SIG-M5 (cell line): ENCODE results near the gene KAT6B.

Source experiments
- DNase-seq: peaks from one replicate; lab custom pipeline; 2025; lab: John Stamatoyannopoulos, UW

Gene KAT6B

DNA sequence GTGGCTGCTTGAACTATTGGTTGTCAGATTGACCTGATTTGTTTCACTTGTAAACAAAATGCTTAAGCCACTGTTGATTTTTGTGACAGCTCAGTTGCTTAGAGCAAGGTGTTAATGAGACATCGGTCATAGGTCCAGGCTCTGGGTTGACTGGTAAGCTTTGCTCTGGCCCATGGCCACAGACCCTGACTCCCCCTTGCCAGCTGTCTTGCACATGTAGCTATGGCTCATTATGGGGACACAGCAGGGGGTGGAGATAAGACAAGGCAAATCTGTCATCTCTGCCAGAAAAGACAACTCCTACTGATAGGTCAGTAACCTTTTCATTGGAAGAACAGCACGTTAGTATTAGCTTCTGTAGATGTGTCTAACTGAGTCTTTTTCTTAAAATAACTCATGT, 95.3 kb downstream of the KAT6B start:
- no peak for DNase-seq

DNA sequence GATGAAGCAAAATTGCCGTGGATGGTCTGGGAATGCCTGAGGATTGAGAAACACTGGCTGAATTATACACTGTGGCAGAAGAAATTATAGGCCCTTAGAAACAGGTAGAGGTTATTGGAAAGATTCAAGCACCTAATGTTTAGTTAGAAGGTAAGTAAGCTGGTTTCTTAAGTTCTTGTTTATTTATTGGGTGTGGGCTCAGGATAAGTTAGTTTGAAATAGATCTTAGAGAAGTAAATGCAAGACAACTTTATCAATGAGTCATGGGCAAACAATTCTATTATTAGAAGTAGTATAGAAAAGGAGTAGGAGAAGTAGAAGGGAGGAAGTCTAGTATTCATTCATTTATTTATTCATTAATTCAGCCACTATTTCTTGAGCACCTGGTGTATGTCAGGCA, 96.5 kb downstream of the KAT6B start:
- no peak for DNase-seq

DNA sequence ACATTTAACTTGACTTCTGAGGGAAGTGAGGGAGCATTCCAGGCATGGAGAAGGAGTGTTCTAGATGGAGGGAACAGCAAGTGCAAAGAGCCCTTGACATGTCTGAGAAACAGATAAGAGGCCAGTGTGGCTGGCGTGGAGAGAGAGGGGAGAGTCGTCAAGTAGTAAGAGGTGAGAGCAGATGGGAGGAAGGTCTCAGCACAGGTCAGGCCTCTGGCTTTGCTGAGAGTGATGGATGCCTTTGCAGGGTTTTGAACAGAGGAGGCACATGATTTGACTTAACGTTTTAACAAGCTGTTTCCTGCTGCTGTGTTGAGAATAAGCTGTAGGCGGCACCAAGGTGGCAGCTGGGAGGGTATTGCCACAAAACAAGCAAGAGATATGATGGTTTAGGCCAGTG, 97.2 kb downstream of the KAT6B start:
- no peak for DNase-seq

DNA sequence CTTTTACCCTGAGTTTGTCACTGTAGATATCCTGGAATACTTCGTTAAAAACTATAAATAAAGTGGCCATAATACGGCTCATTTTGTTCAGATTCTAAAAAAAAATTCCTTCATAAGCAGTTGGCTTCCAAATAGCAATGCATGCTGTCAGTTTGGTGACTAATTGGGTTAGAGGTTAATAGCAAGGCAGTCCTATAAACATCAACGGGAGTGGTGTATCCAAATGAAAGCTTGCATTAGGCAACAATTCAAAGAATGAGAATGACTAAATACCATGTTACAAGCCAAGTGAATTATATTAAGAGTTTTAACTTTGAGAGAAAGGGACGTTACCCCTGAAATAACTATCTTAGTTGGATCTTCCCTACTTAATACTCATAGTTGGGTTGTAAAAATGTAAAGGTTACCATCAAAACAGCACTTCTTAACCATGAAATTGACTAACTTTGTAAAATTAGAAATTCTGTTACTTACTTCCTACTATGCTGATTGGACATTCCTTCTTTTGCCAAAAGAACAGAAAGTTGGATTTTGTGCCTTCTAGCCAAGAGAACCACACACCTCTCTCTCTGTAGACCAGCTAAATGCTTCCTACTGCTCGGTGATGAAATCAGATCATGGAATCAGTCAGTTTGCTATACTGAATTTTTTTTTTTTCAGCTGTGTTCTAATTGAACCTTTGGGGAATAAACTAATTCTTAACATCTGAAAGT, 98.0 kb downstream of the KAT6B start:
- DNase-seq = no peak

DNA sequence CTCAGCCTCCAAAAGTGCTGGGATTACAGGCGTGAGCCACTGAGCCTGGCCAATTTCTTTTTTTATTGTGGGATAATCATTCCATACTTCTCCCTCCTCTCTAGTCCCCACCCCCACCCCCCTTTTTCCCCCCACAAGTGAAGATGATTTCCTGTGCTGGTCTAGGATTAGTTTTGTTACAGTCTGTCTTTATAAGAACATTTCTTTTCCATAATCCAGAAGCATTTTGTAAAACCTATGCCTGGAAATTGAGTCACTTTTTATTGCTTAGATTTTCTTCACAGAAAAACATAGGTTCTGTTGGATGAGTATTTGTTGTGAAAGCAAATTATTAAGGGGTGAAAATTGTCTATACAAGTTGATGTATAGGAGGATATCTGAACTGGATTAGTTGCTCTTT, 98.9 kb downstream of the KAT6B start:
- DNase-seq = no peak

DNA sequence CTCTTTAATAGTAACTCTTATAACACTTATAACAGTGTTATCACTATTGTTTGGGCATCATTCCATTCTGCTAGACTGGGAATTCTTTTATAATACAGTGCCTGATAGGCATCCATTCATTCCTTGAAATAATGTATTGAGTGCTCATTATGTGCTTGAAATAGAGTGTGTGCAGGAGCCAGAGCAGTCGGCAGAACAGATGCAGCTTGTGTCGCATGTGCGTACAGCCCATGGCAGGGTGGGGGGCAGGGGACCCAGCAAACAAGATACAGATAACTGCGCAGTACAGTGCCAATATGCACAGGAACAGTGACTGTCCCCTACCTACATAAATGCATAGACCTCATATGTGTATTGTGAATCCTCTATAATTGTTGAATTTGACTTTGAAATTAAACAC, 99.3 kb downstream of the KAT6B start:
- no peak for DNase-seq

DNA sequence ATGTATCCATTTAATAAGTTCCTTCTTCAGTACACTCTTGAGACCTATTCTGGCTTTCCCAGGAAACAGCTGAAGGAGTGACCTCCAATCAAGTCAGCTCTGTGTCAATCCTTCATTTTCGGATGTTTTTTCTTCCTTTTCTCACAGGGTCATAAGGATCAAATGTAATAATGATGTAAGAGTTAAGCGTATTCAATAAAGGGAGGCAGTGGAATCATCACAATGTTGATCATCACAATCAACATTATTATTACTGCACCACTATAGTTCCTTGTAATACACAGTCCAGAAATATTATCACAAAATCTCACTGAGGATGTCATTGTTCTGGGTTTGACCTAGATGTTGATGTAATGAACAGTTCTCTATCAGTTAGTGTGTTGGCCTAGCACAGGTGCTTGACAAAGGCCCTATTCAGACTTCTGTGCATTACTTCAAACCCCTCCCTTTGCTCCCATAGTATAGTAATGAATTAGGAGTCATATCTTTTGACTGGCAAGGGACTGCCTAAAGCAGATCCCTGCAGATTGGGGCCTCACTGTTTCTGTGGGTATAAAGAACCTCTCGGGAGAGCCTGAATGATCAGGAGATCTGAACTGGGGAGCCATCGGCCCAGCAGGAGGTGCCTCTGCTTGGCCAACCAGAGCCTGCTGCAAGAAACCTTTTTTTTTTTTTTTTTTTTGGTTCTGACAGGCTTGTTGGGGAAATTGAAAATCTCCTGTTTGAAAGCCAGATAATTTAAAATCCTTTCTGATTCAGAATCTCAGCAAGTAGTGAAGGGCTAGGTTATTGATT, 100.6 kb downstream of the KAT6B start:
- no peak for DNase-seq

DNA sequence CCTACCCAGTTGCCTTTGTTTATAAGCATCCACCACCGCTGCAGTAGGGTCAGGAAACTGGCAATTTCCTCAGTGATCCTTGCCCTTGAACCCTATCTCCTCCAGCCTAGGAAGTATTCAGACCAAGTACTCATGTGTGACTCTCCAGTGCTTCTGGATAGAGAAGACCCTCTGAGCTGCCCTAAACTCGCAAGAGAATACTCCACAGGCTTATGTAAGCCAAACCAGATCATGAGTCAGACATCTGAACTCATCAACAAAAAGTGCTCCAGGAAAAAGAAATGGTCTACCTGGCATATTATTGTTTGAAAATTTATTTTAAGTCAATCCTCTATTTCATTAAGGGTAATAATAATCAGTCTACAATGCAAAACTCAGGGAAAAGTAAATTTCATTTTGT, 101.3 kb downstream of the KAT6B start:
- no peak for DNase-seq

DNA sequence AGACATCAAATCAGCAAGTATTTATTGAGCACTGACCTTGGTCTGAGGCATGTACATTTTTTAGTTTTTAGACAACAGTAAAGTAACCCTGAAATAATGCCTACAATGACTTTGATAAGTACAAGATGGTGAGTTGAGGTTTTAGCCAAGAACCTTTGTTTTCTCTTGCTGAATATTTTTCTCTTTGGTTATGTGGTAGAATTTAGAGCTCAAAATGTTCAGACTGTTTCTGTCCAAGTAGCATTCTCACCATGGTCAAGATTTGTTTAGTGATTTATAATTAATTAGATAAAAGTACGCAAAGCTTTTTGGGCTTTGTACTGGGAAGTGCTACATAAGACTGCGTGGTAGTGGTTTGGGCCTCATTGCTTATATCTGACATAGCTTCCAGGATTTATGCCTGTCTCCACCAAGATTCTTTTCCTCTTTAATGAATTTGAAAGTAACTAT, 102.4 kb downstream of the KAT6B start:
- no peak for DNase-seq

DNA sequence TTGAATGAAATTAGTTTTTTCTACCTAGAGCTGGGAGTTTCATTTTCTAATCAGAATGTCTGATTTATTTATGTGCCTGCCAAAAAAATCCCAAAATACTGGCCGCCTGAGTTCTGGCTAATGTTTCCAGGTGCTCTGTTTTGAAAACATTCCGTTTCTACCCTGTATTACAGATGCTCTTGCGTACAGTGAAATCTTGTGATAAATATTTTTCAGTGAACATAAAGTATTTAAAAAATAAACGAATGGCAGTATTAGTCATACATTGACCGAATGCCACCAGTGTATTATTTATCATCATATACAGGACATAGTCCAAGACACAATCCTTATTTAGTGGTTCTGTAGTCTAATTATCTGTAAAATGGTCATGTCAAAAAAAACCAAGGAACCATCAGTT, 102.8 kb downstream of the KAT6B start:
- no peak for DNase-seq

DNA sequence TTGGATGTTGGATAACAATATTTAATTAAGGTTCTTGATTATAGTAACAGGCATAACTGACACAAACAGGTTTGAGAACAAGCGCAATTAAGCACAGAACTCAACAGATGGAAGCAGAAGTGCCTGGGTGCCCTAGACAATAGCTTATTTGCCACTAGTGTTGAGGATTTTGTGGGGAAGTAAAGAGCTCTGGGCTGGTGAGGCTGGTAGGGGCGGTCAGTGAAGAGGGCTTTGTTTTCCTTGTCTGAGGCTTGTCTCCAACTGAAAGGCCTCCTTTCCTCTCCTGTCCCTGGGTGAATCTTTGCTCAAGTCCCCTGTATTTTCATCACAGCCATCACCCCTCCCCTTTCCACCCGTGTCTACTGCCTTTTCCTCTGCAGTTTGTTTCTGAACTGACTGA, 104.6 kb downstream of the KAT6B start:
- DNase-seq = no peak

DNA sequence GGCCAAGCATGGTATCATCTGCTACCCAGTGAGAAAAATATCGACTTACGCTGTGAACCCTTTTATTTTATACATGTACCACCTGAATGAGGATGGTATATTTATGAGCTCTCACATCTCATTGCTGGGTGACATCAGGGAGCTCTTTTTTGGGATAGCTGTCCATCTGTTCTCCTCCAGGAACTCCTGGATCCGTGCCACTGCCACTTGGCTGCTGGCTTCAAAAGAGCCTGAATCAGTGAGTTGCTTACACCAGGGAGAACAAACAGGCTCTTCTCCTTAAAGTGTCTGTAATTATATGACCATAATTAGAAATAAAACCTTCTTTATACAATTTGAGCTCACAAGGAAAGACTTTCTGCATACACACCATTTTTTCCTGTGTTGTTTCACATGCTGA, 106.2 kb downstream of the KAT6B start:
- no peak for DNase-seq

DNA sequence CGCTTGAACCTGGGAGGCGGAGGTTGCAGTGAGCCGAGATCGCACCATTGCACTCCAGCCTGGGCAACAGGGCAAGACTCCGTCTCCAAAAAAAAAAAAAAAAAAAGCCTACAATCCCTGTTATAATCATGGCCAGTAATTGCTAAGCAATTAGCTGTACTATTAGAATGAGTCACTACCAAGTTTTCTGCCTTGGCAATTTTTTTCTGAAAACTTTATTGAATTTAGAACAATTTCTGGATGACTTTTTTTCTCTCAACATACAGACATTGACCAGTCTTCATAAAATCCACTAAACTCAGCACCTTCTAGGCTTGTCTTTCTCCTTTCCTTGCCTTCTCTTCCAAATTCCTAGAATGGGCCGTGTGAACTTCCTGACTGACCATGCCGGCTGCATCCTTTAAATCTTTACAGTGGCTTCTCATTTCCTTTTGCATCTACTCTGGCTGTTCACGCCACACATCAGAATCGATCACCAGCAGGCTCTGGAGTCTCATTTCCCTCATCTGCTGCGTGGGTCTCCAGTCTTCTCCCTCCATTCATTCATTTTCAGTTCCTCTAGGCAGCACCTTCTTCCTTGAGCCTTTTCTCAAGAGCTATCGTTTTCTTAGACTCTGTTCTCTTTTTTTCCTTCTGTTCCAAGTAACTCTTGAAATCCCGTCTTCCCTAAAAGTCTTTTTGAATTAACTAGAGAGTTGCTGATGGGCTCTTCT, 107.9 kb downstream of the KAT6B start:
- no peak for DNase-seq

DNA sequence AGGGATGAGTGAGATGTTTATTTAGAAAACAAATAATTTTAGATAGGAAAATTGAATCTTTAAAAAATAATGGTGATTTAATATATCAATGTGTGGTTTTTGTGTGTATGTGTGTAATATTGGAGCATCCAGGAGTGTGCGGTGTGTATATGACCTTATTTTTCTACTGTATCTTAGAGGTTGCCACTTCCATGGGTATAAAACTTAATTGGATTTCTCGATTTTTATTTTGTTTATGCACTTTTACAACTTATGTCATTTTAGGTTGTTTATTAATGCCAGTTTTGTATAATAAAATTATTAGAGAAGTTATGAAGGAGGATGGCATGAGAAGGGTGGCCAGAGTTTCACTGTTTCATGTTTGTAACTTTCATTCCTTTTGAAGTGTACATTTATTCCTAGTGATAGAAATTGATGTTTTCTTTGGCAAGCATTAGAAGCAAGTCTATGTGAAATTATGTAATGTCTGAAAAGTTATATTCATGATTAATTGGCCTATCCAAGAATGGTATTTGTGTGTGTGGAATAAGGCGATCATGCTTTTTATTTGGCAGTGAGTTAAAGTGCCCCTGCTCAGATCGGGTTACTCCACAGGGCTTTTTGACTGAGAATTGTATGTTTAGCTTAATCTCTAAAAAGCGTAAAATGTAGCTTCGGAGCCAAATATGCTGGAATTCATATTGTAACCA, 110.3 kb downstream of the KAT6B start:
- no peak for DNase-seq

DNA sequence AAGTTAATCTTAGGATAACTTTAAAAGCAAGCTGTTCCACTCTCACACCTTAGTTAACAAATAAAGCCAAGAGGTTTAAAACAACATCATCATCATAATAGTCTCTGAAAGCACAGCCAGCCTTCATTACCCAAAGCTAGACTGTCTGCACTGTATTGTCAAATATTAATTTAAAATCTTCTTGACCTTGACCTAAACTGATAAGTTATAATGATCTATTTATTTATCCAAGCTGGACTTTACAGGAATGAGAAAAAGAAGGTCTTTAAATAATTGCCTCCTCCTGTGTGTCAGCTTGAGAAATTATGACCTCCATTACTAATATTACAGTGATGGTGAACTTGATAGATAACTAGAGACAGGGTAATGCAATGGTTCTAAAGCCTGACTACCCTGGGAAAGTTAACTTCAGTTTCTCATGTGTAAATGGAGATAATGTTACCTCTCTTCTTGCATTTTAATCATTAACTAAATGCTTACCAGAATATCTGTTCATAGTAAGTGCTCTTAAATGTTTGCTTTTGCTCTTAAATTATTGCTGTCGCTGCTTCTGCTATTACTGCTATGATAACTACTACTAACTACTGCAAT, 111.0 kb downstream of the KAT6B start:
- no peak for DNase-seq

DNA sequence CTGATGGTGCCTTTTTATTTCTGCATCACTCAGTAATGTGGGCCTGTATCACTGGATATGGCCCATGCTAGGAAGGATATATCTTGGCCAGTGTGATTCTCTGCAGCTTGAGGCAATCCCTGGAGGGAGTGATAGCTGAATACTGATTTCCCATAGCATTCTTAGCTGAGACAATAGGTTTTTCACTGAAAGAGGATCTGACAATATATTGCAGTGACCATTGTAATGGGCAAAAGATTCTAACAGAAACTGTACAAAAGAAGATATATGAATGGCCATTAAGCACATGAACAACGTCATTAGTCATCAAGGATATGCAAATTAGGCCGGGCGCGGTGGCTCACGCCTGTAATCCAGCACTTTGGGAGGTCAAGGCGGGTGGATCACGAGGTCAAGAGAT, 117.8 kb downstream of the KAT6B start:
- no peak for DNase-seq

DNA sequence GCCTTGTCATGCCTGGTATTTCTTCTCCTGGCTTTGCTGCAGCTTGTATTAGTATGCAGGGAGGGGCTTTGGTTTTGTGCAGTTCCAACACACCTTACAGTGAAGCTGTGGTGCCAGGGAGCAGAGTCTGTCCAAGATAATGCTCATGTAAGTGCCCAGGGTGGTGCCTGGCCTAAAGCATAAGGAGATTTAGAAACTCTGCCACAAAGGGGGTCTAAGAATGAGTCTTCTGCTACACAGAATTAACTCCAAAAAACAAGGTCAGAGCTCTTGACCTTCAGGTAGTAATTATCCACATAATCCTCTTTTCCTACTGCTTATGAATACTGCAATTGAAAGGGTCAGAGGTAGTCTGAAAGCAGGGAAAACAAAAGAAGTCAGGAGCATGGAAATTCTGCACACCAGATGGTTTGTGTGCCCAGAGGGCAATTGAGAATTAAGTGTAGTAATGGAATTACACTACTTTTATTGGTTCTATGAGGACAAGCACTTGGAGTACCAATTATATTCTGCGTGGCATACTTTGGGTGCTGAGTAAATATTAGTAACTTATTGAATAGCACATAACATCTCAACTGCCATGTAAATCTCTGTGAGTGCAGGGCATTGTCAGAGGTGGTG, 121.5 kb downstream of the KAT6B start:
- no peak for DNase-seq

DNA sequence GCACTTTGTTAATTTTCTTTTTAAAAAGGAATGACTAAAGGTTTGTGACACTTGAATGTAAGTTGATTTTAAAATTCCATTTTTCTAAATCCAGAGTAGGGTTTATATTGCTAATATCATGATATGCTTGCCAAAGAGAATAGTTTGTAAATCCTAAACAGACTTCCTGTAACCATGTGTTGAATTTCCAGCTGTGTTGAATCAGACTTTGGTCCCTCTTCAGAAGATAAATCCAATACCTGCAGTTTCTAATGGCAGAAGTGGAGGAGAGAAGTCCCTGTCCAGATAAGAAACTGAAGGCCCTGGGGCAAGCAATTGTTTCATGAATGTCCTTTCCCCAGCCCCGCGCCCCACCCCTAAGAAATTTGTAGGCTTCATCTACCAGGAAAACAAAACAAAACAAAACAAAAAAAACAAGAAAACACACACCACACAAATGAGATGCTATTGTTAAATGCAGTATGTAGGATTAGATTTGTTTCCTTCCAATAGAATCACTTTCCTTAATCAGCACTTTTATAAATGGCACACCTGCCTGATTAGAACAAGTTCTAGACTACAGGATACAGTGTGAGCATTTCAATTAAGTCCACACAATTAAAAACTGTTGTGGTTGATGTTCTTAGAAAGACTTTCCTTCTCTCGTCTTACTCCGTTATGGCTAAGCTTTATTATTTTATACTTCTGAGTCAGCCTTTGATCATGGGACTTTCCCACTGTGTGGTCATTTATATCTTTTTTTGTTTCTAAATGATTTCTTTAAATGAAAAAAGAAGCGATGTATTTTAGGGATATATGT, 122.8 kb downstream of the KAT6B start:
- no peak for DNase-seq

DNA sequence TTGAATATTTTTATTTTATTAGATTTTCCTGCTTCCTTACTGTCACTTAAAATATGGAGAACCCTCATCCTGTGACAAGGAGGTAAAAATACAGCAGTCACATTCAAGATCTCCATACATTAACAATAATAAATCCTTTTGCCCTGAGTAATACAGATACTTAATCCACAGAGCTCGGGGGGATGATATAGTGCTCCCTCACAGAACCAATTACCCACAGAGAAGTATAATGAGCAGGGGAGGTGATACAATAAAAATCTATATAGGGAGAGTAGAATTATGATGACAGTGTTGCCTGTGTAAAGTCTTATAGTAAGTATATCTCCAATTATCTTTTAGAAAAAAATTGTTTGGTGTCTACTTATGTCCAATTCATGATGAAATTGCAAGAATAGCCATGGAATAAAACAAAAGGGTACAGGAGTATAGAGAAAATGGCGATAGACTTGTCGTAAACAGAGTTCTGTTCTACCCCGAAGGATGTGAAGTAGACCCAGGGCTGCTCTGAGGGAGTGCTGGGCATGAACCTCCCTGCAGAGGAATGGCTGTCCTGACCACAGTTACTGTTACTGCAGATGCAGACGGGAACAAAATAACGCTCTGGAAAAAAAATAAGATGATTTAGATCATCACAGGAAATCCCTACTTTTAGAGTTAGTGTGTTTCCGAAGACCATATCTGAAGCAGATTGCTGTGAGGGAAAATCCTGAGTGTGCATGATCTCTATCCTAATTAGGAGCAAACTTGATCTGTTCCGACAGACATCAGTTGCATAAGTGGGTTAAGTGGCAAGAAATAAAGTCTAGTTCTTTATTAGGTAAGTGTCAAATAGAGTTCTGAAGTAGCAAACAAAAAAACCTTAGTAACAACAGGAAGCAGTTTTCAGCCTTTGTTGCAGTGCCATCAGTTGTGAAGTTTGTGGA, 123.7 kb downstream of the KAT6B start:
- DNase-seq = no peak

DNA sequence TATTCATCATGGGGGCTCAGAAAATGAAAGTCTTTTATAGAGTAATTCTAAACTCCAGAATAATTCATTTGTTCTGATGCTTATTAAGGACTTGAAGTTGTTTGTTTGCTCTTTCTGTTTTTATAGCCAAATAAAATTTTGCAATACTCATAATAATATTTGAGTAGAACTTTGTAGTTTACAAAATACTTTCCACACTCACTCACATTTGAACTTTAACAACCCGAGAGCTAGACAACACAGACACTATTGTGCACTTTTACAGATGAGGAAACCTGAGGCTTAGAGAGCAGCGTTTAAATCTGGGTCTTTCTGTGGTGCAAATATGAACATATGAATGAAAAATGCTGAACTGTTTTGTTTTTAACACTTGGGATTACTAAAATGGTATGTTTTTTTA, 126.8 kb downstream of the KAT6B start:
- no peak for DNase-seq
